ENCODE results near the gene UEVLD.

Gene UEVLD

DNA sequence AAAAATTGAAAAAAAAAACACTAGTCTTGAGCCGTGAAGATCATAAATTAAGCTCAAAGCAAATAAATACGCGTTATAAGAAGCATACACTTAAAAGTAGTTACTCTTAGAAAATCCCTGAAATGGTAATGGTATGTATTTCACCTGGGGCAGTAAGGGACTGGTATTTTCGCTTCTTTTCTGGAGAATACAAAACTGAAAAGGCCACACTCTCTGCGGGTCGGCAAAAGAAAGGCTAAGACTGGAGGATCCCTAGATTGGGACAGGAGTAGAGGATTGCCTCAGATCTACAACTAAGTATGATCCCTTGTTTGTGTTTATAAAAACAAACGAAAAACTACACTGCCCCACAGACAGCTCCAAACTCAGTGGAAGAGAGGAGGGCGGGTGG is 62.4 kb downstream of the UEVLD start:
- Histone ChIP-seq H3K4me2 (ENCODE audit: low read length) (peak overlapping the region; percentile 88), H2AFZ (ENCODE audit: low read length) (no peak overlapping the region), H3K27me3 (ENCODE audit: insufficient read depth, low read length) (no peaks in the 10 kb centered on the region), H3K9me2 (ENCODE audit: low read depth, low read length) (no peaks in the 10 kb centered on the region), H4K20me1 (ENCODE audit: insufficient read depth, low read length) (no peaks in the 10 kb centered on the region), H3K36me3 (ENCODE audit: insufficient read depth, low read length) (peaks cover 7% of the 10 kb centered on the region; the same call in 1 of the 2 replicates), H3K79me2 (ENCODE audit: insufficient read depth, low read length) (peaks cover 26% of the 10 kb centered on the region), H3K9ac (ENCODE audit: low read length) (peak overlapping the region; percentile 88), H3K27ac (ENCODE audit: low read depth, low read length, poor library complexity, severe bottlenecking) (peak overlapping the region; percentile 75), H3F3A (ENCODE audit: insufficient read depth, low read length) (no peaks in the 10 kb centered on the region), H3K9me3 (ENCODE audit: low read length) (no peaks in the 10 kb centered on the region), H3K4me1 (ENCODE audit: insufficient read depth, low read length, severe bottlenecking) (peaks cover 59% of the 10 kb centered on the region), H3K4me3 (ENCODE audit: low read depth, low read length, poor library complexity, severe bottlenecking) (peak overlapping the region; percentile 91)
- TF ChIP-seq EZH2 (IDR thresholded peaks at IDR 0.05; ENCODE audit: borderline replicate concordance, low read length) (no peak), CTCF (IDR thresholded peaks at IDR 0.05; ENCODE audit: low read length) (no peak)

GRCh38 chr11:18524248-18524647 is 64.3 kb downstream of the UEVLD start:
- Histone ChIP-seq H3K9me3 (ENCODE audit: low read length) (no peaks in the 10 kb centered on the region), H3K4me3 (ENCODE audit: low read depth, low read length, poor library complexity, severe bottlenecking) (no peak overlapping the region), H3K4me1 (ENCODE audit: insufficient read depth, low read length, severe bottlenecking) (peaks cover 43% of the 10 kb centered on the region), H3K9me2 (ENCODE audit: low read depth, low read length) (no peaks in the 10 kb centered on the region), H3F3A (ENCODE audit: insufficient read depth, low read length) (no peaks in the 10 kb centered on the region), H3K4me2 (ENCODE audit: low read length) (no peak overlapping the region), H3K27me3 (ENCODE audit: insufficient read depth, low read length) (no peaks in the 10 kb centered on the region), H3K79me2 (ENCODE audit: insufficient read depth, low read length) (peaks cover 35% of the 10 kb centered on the region), H4K20me1 (ENCODE audit: insufficient read depth, low read length) (no peaks in the 10 kb centered on the region), H3K9ac (ENCODE audit: low read length) (no peak overlapping the region), H2AFZ (ENCODE audit: low read length) (no peak overlapping the region), H3K27ac (ENCODE audit: low read depth, low read length, poor library complexity, severe bottlenecking) (no peak overlapping the region), H3K36me3 (ENCODE audit: insufficient read depth, low read length) (peaks cover 7% of the 10 kb centered on the region; the same call in 1 of the 2 replicates)
- TF ChIP-seq CTCF (IDR thresholded peaks at IDR 0.05; ENCODE audit: low read length) (no peak), EZH2 (IDR thresholded peaks at IDR 0.05; ENCODE audit: borderline replicate concordance, low read length) (no peak)

DNA sequence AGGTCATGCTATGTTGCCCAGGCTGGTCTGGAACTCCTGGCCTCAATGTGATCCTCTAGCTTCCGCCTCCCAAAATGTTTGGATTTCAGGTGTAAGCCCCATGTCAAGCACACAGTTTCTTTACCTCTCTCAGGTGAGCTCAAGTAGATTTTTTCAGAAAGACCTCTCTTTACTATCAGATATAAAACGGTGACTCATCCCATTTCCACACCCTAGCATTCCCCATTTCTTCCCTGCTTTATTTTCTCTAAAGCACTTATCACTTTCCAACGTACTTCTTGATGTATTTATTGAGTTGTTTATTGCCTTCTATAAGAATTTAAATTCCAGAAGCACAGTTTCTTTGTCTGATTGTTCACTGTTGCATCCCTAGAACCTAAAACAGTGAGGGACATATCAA is 65.5 kb downstream of the UEVLD start:
- Histone ChIP-seq H3K9me3 (ENCODE audit: low read length) (no peaks in the 10 kb centered on the region), H3K79me2 (ENCODE audit: insufficient read depth, low read length) (peaks cover 35% of the 10 kb centered on the region), H3K27ac (ENCODE audit: low read depth, low read length, poor library complexity, severe bottlenecking) (no peak overlapping the region), H3K9me2 (ENCODE audit: low read depth, low read length) (no peaks in the 10 kb centered on the region), H3K4me3 (ENCODE audit: low read depth, low read length, poor library complexity, severe bottlenecking) (no peak overlapping the region), H3K4me1 (ENCODE audit: insufficient read depth, low read length, severe bottlenecking) (peaks cover 34% of the 10 kb centered on the region), H3K27me3 (ENCODE audit: insufficient read depth, low read length) (no peaks in the 10 kb centered on the region), H3F3A (ENCODE audit: insufficient read depth, low read length) (no peaks in the 10 kb centered on the region), H3K4me2 (ENCODE audit: low read length) (no peak overlapping the region), H4K20me1 (ENCODE audit: insufficient read depth, low read length) (no peaks in the 10 kb centered on the region), H3K9ac (ENCODE audit: low read length) (no peak overlapping the region), H2AFZ (ENCODE audit: low read length) (no peak overlapping the region), H3K36me3 (ENCODE audit: insufficient read depth, low read length) (peaks cover 8% of the 10 kb centered on the region; the same call in 1 of the 2 replicates)
- TF ChIP-seq CTCF (IDR thresholded peaks at IDR 0.05; ENCODE audit: low read length) (no peak), EZH2 (IDR thresholded peaks at IDR 0.05; ENCODE audit: borderline replicate concordance, low read length) (no peak)
